Right cardiac atrium (tissue), 5 donors: ENCODE measurements around the gene SLC1A7. TPM values are rescaled to one million over a fixed set of nuclear protein-coding genes. Genes with fewer than 3 reads are reported as not detected.
A peak's percentile ranks its signal among the peaks of the same experiment; 100 is the strongest.

Experiments
- ATAC-seq, 2 donors: fragments of 200-7000 bp; cut with Tn5 transposase; one replicate each; pipeline versions ENCODE4 v1.8.0 to v1.9.1; 2020; ENCODE audit warnings: moderate library complexity in 2 of 2, mild to moderate bottlenecking in 1 of 2
- DNase-seq, 3 donors: peaks; one replicate each; pipeline ENCODE4 v3.0.0-alpha.2; 2020
- H3K27ac ChIP-seq: one replicate; pipeline ENCODE4 v1.5.1; 2013; ENCODE audit warnings: mild to moderate bottlenecking, low read length, control low read depth, moderate library complexity
- H3K27me3 ChIP-seq: one replicate; pipeline ENCODE4 v1.6.1; 2013; ENCODE audit not compliant: control insufficient read depth, insufficient read depth
- H3K4me1 ChIP-seq: one replicate; pipeline ENCODE4 v1.6.1; 2013; ENCODE audit warnings: low read length; ENCODE audit not compliant: control insufficient read depth, insufficient read depth
- H3K4me3 ChIP-seq: one replicate; pipeline ENCODE4 v1.5.1; 2013; ENCODE audit warnings: low read length, control low read depth
- H3K9me3 ChIP-seq: one replicate; pipeline ENCODE4 v1.6.1; 2013; ENCODE audit warnings: low read length; ENCODE audit not compliant: control insufficient read depth
- WGBS: extraction: QIAGEN DNeasy Blood & Tissue Kit; methylation state at CpG from one replicate; pipeline ENCODE4 v1.1.7; 2013; 5-methylcytosine and 5-hydroxymethylcytosine counted together
- intact Hi-C, 4 donors: fragments of 100-400 bp; cut with DNase I; formaldehyde crosslinking; loops; one replicate each; pipeline versions ENCODE4 v1.11.0 to v1.14.0; 2022 to 2023
- polyA plus RNA-seq: library from polyadenylated mRNA; stranded (reverse); fragments of 200-250 nt; gene quantifications from one replicate; pipeline ENCODE4 v1.2.3, GENCODE V29; 2013
- total RNA-seq, 4 donors: library from RNA; stranded (reverse); fragmentation: NEBNext Ultra II Directional; extraction: Animal tissue kit (Norgen Biotek cat#: 25700); gene quantifications; one replicate each; pipeline ENCODE4 v1.2.1, GENCODE V29; 2021
- donor health status: healthy with polysubstance abuse.
- donor health status: DM: no; HTN: yes; CAD: no.
- donor health status: DM: no; HTN: no; CAD: no.
- donor health status: DM: no; HTN: yes; CAD: no; lungs with severe emphysema.
- donor health status: DM: yes; HTN: yes; CAD: no.

Gene SLC1A7
- total and polyA plus RNA-seq, 5 donors = 0.57 to 1.8 (median 0.72) TPM

DNA sequence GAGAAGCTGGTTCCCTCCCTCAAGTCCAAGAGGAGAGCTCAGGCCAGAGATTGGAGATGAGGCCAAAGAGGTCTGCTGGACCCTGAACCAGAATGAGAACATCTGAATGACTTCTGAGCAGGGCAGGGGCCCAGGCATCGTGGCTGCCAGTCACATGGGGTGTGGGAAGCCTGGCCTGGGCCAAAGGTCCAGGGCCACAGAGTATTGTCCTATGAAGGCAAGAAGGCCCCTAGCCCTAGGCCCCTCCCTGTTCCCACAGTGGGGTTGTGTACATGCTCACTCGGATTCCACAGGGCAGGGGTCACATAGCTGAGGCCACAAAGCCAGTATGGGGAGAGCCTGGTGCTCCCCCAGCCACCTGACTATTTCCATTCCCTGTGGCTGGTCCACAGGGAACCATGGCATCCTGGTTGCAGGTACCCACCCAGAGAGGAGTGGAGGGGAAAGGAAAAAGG lies 18.5 kb upstream of the SLC1A7 start:
- DNase-seq (no peak), ATAC-seq (no peak)
- no peak overlapping the region for H3K27ac ChIP-seq
- intact Hi-C loops = no loop called here
- WGBS = 50% methylated on average over 2 of the region's 2 CpGs
- no peak overlapping the region for H3K4me3 ChIP-seq
- H3K9me3 ChIP-seq = no peaks in the 10 kb centered on the region
- no peaks in the 10 kb centered on the region for H3K4me1 ChIP-seq
- no peaks in the 10 kb centered on the region for H3K27me3 ChIP-seq

DNA sequence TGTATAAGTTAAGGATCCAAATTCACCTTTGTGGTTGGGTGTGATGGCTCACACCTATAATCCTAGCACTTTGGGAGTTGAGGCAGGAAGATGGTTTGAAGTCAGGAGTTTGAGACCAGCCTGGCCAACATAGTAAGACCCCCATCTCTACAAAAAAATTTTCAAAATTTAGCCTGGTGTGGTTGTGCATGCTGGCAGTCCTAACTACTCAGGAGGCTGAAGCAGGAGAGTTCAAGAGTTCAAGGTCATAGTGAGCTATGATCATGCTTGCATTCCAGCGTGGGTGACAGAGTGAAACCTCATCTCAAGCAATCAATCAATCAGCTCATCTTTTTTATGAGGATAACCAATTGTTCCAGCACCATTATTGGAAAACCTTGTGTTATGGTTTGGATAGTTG lies 16.5 kb upstream of the SLC1A7 start:
- DNase-seq = no peak
- ATAC-seq = no peak
- no peak overlapping the region for H3K4me3 ChIP-seq
- no peaks in the 10 kb centered on the region for H3K27me3 ChIP-seq
- H3K4me1 ChIP-seq = no peaks in the 10 kb centered on the region
- no peak overlapping the region for H3K27ac ChIP-seq
- H3K9me3 ChIP-seq = no peaks in the 10 kb centered on the region
- 82% methylated on average over 1 of the region's 1 CpG for WGBS
- intact Hi-C loops = no loop called here

DNA sequence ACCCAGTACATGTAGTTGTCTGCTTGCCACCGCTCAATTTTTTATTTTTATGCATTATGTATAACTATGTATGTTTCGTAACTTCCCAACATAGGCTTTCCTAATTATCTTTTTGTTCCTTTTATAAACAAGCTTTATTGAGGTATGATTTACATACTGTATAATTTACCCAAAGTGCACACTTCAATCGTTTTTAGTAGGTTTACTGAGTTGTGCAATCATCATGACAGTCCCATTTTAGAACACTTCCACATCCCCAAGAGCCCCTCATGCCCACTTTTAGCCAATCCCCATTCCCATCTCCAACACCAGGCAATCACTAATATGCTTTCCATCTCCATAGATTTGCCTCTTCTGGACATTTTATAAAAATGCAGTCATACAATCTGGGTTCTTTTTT lies 14.3 kb upstream of the SLC1A7 start:
- intact Hi-C loops = no loop called here
- DNase-seq = no peak
- Histone ChIP-seq H3K9me3 (no peaks in the 10 kb centered on the region), H3K27ac (no peak overlapping the region), H3K4me3 (no peak overlapping the region), H3K4me1 (no peaks in the 10 kb centered on the region), H3K27me3 (no peaks in the 10 kb centered on the region)
- 73% methylated on average over 3 of the region's 3 CpGs for WGBS
- no peak for ATAC-seq

DNA sequence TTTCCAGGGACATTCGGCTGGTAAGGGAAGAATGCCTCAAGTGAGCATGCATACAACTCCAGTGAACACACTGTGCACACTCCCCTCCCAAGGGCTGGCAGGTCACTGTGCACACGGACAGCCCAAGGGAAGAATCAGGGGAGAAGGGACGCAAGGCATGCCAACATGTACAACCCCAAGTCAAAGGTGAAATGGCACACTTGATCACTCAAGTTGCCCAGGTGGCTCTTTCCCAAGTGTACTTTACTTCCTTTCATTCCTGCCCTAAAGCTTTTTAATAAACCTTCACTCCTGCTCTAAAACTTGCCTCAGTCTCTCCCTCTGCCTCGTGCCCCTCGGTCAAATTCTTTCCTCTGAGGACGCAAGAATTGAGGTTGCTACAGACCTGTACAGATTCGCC lies 13.5 kb upstream of the SLC1A7 start:
- no peak for ATAC-seq
- 92% methylated on average over 7 of the region's 7 CpGs for whole genome bisulfite sequencing
- intact Hi-C loops = no loop called here
- Histone ChIP-seq H3K9me3 (no peaks in the 10 kb centered on the region), H3K27me3 (no peaks in the 10 kb centered on the region), H3K4me1 (no peaks in the 10 kb centered on the region), H3K27ac (no peak overlapping the region), H3K4me3 (no peak overlapping the region)
- DNase-seq = no peak

DNA sequence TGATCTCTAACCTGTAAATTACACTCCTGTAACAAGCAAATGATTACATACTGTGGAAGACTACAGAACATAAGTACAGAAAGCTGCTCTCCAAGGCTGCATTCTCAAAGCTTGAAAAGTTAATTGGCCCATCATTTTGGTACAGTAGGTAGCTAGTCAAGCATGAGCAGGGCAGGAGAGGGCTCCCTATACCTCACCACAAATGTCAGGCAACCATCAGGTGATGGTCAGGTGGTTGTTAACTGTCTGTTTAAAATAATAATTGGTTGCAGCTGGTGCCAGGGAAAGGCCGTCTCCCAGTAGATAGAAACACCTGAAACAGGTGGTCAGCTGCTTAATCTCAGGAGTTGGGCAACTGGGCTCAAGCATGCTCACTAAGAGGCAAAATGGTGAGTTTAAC lies 13.1 kb upstream of the SLC1A7 start:
- H3K4me3 ChIP-seq = no peak overlapping the region
- no peaks in the 10 kb centered on the region for H3K27me3 ChIP-seq
- no peaks in the 10 kb centered on the region for H3K9me3 ChIP-seq
- intact Hi-C loops = no loop called here
- DNase-seq (no peak), ATAC-seq (no peak)
- H3K4me1 ChIP-seq = no peaks in the 10 kb centered on the region
- WGBS = 96% methylated on average over 1 of the region's 1 CpG
- H3K27ac ChIP-seq = no peak overlapping the region

DNA sequence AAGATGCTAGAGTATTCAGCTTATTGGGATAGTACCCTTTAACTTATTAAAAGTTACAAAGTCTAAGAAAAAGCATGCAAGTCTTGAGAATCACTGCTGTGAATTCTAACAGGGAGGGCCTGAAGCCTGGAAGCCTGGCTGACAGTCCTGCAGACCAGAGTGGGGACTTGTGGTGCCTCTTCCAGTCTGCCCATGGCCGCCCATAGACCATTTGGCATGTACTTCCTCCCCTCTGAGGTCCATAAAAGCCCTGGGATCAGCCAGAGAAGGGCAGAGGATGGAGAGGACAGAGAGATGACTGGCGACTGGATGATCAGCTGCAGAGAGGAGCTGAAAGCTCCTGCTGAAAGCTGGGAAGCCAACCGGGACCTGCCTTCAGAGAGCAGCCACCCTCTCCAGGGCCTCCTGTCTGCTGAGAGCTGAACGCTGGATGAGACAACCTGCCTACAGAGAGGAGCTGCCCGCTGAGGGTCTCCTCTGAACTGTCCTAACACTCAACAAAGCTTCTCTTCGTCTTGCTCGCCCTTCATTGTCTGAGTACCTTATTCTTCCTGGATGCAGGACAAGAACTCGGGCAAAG lies 12.5 kb upstream of the SLC1A7 start:
- no peak overlapping the region for H3K27ac ChIP-seq
- intact Hi-C loops = no loop called here
- no peaks in the 10 kb centered on the region for H3K9me3 ChIP-seq
- DNase-seq (no peak), ATAC-seq (no peak)
- H3K27me3 ChIP-seq = no peaks in the 10 kb centered on the region
- no peak overlapping the region for H3K4me3 ChIP-seq
- H3K4me1 ChIP-seq = no peaks in the 10 kb centered on the region
- 88% methylated on average over 8 of the region's 8 CpGs for WGBS

DNA sequence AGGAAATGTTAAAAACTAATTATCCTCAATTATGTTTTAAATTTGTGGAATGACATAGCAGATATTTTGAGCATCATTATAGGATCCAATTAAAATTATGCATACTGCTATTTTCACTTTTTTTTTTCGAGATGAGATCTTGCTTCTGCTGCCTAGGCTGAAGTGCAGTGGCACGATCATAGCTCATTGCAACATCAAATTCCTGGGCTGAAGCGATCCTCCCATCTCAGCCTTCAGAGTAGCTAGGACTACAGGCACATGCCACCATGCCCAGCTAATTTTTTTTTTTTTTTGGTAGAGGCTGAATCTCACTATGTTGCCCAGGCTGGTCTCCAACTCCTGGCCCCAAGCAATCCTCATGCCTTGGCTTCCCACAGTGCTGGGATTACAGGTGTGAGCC lies 11.3 kb upstream of the SLC1A7 start:
- Histone ChIP-seq H3K4me3 (no peak overlapping the region), H3K4me1 (no peaks in the 10 kb centered on the region), H3K9me3 (no peaks in the 10 kb centered on the region), H3K27ac (no peak overlapping the region), H3K27me3 (no peaks in the 10 kb centered on the region)
- 92% methylated on average over 3 of the region's 3 CpGs for WGBS
- ATAC-seq (no peak), DNase-seq (no peak)
- intact Hi-C loops = no loop called here

DNA sequence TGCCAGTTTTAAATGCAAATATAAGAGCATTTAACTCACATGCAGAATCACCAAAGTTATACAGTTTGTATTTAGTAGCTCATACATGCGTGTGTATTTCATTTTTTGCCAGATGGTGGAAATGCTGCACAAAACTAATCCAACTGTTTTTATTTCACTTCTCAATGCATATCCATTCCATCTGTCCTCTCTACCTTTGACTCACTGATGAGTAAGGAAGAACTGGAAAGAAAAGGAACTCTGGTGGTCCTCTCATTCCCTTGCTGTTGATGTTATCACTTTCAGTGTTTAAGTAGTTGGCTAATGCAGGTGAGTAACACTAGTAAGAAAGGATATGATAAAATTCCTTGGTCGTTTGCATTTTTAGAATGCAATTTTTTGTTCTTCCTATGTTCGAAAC lies 5.7 kb upstream of the SLC1A7 start:
- intact Hi-C loops = no loop called here
- Histone ChIP-seq H3K9me3 (no peaks in the 10 kb centered on the region), H3K4me3 (no peak overlapping the region), H3K27me3 (no peaks in the 10 kb centered on the region), H3K4me1 (peaks cover 4% of the 10 kb centered on the region), H3K27ac (no peak overlapping the region)
- 75% methylated on average over 3 of the region's 3 CpGs for WGBS
- ATAC-seq (no peak), DNase-seq (no peak)

DNA sequence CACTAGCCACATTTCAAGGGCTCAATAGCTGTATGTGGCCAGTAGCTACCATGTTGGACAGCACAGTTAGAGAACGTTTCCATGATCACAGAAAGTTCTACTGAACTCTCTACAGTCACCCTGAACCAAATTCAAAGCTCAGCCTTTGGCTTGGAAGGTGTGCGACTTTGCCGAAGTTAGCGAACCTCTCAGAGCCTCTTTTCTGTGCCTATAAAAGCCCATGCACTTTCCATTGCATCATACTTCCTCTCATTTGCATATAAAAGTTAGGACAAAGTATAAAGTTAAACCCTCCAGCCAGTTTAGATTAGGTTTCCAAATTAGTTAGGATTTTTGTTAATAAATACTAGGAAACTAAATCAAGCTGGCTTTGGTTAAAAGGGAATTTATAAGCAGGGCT lies 4.7 kb upstream of the SLC1A7 start:
- Histone ChIP-seq H3K4me3 (no peak overlapping the region), H3K27me3 (no peaks in the 10 kb centered on the region), H3K9me3 (no peaks in the 10 kb centered on the region), H3K4me1 (peaks cover 4% of the 10 kb centered on the region), H3K27ac (no peak overlapping the region)
- ATAC-seq (no peak), DNase-seq (no peak)
- WGBS = 69% methylated on average over 4 of the region's 4 CpGs
- intact Hi-C loops = no loop called here

DNA sequence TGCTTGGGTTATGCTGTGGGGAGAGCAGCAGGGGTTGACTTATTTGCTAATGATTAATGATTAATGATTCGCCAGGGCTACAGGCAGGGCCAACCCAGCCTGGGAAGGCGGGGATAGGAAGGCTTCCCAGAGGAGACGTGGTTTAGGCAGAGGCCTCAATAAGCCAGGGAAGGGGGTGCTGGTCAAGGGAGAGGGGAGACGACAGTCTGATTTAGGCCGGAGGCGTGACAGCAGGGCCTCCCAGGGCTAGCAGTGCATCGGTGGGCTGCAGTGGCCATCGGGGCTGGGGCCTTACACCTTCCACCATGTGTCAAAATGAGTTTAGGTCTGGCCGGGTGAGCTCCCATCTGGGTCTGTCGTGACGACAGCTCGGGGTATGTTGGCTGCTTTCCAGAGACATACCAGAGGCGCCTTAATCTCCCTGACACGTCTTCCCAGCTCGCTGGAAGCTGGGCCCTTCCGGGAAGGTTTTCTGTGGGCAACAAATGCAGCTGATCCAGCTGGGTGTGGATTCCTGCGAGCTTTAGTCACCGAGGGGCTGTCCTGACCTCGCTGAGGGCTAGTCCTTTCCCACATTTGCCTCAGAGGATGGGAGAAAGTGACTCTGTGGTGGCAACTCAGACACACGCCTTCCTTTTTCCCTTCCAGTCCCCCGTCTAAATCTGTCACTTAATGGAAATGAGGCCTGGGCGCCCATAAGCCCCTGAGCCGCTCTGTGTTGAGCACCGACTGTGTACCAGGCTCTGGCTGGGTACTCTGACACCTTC lies 3.7 kb upstream of the SLC1A7 start:
- Histone ChIP-seq H3K9me3 (no peaks in the 10 kb centered on the region), H3K4me1 (peaks cover 5% of the 10 kb centered on the region), H3K4me3 (no peak overlapping the region), H3K27ac (peak overlapping the region; percentile 54), H3K27me3 (no peaks in the 10 kb centered on the region)
- WGBS = 42% methylated on average over 24 of the region's 24 CpGs
- DNase-seq (peak; percentile 75 to 80 (median 77)), ATAC-seq (peak; percentile 83 to 94)
- intact Hi-C loops = no loop called here

DNA sequence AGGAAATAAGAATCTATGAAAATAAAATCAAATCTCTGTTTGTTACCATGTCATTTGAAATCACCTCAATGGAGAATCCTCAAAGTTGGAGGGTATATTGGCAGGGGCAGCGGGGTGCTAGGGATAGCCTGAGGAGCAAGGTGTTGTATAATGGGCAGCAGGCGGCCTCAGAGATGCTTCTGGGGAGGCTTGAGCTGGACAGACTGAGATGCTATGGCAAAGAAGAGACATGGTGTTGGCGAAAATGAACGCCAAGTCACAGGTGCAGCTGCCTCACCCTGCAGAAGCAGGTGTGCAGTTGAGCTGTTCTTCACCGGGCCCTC lies 3.1 kb upstream of the SLC1A7 start:
- peaks cover 9% of the 10 kb centered on the region for H3K4me1 ChIP-seq
- ATAC-seq = peak in 1 of 2 donors; percentile 12

More for the DNA sequence above, 3.1 kb upstream of the SLC1A7 start:
- no peak for DNase-seq
- intact Hi-C loops = no loop called here
- no peaks in the 10 kb centered on the region for H3K9me3 ChIP-seq
- H3K27me3 ChIP-seq = no peaks in the 10 kb centered on the region
- no peak overlapping the region for H3K4me3 ChIP-seq
- peak overlapping the region; percentile 54 for H3K27ac ChIP-seq
- WGBS = 94% methylated on average over 5 of the region's 5 CpGs
